GM21737 (cell line): ENCODE measurements around the gene ARHGAP26.

ENCODE experiments used
- ATAC-seq: cut with Tn5 transposase; IDR thresholded peaks from one replicate; pipeline ENCODE4 v1.9.1; 2021; ENCODE audit warnings: mild to moderate bottlenecking, moderate library complexity; ENCODE audit not compliant: unreplicated experiment

Gene ARHGAP26

GRCh38 chr5:143130613-143131305 is 360.6 kb downstream of the ARHGAP26 start:
- ATAC-seq = no peak

DNA sequence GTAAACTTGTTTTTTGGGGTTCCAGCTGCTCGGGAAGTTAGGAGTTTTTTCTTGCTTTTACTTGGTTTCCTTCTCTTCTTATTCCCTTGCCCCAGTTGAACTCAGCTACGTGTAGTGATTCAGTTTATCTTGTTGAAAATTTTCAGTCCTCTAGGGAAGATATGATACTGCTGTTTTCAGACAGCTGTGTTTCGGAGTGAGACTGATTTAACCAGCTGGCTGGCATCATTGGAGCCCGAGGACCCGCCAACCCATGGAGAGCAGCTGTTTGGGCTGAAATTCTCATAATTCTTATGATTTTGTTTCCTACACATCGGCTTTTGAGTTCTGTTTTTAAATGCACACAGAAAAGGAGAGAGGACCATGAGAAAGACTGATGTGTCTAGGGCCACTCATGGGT is 361.8 kb downstream of the ARHGAP26 start:
- ATAC-seq = no peak

DNA sequence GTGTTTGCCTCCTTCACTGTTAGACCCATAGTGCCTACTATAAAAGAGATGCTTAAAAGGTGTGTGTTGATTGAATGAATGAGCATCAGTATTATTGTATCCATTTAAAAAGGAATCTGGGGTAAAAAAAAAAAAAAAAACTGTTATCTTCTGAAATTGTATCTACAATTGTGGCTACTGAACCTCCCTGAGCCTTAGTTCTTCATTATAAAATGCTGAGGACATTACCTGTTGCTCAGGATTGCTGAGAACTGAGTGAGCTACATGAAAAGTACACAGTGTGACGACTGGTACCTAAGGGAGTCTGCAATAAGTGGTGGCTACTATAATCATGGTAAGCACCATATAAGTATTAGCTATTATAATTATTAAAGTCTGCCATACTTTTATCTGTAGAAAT is 362.6 kb downstream of the ARHGAP26 start:
- ATAC-seq = no peak

GRCh38 chr5:143133721-143134120 is 363.5 kb downstream of the ARHGAP26 start:
- ATAC-seq = no peak

DNA sequence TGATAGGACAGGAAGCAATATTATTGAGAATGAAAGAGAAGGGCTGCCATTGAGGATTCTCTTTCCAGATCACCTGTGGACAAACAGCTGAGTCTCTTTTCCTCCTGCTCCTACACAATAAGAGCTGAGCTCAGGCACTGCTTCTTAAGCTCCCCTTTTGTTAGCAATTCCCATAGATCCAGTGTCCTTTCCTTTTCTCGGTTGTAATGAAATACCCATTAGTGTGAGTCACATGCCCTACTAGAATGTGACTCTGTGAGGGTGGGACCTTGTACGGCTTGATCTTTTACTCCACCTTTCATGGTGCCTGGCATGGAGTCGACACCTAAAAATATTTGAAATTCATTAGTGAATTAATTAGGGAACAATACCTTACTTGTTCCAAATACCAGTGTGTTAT is 364.1 kb downstream of the ARHGAP26 start:
- no peak for ATAC-seq

DNA sequence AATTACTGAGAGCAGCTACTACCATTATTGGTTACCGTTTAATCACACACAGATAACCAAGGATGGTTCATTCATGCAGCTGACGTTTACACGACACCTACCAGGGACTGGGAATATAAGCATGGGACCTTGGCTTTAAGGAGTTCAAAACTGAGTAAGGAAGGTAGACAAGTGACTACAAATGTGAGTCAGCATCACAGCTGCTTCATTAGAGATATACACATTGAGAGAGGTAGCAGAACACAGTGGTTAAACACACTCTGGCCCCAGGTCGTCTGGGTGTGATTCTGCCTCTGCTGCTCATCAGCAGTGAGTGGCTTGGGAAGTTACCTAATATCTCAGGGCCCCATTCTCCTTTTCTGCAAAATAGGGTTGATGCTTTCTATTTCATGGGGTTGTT is 364.7 kb downstream of the ARHGAP26 start:
- ATAC-seq = no peak

DNA sequence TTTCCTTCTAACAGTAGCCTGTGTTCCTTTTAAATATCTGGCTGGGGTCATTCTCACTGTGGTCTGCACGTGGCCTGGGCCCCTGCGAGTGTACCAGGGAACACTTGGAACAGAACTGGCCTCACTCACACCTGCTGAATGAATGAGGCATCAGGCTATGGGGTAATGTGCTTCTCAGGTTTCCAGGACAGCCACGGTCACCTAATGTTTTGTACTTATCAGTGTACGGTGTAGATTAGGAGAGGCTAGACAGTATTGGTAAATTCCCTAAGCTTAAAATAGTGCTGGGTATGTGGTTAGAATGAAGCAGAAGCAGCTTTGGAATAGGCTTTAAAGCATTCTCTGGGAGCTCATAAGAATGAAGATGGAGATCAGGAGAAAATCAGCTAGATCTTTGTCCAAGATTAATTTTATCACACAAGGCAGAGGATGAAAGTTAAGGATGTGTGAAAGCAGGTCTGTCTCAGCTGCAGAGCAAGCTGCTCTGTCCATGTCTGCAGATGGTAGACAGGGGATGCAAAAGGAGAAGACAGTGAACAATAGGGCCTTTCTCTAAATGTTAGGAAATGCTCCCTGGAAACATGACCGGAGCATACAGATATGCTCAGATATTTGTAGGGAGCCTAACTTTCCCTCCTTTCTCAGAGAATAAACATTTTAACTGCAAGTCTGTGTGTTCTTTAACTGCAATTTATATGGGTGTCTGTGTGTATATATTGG is 365.8 kb downstream of the ARHGAP26 start:
- ATAC-seq = no peak

- no peak for ATAC-seq
Measured at GRCh38 chr5:143138839-143139238, 368.7 kb downstream of the ARHGAP26 start.

- no peak for ATAC-seq
Measured at GRCh38 chr5:143139585-143139984, 369.4 kb downstream of the ARHGAP26 start.

DNA sequence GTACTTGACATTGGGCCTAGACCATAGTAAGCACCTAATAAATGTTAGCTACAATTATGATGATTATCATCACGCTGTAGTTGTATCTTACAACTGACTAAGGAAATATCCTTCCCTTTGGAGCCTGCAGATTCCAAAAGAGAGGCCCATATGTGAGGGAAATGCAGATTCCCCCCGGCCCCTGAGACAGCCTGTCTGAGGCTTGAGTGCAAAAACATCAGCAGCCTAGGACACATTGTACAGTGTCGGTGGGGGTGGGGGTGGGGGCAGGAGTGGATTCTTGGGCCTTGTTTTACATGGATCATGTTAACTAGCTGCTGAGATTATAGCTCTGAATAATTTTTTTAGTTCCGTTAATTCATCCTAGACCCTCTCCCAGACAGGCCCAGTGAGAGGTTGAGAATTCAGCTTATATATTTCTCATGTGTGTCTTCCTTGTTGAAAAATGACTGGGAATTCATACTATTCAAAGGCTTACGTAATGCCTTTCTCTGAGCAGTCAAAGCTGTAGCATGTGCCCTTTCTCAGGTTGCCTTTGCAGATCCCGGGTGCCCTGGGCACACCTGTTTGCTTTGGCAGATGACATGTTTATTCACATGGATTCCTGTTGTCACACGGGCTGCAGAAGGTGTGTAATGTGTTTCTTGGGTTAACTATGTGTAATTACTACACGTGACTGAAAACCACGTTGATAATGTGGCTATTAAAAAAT is 370.5 kb downstream of the ARHGAP26 start:
- ATAC-seq = no peak

DNA sequence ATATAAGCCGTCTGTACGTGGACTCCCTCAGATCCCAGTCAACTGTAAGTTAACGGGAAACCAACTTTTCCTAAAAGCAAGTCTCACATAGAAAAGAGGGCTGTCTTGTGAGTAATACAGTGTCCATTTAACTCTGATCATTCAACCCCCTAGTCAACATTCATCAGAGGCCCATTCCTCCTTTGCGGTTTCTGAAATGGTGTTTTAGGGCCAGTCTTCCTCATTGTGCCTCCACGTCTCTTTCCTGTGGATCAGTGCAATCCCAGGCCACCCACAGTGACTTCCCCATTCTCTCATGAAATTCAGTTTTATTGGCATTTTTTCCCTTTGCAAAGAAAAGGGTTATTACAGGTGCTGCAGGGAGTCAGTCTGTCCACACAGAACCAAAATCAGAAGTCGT is 371.5 kb downstream of the ARHGAP26 start:
- ATAC-seq = no peak

GRCh38 chr5:143142596-143143435 is 372.6 kb downstream of the ARHGAP26 start:
- ATAC-seq = no peak

- ATAC-seq = no peak
Measured at GRCh38 chr5:143143973-143144372, 373.8 kb downstream of the ARHGAP26 start.

GRCh38 chr5:143145243-143146160 is 375.3 kb downstream of the ARHGAP26 start:
- ATAC-seq = no peak

DNA sequence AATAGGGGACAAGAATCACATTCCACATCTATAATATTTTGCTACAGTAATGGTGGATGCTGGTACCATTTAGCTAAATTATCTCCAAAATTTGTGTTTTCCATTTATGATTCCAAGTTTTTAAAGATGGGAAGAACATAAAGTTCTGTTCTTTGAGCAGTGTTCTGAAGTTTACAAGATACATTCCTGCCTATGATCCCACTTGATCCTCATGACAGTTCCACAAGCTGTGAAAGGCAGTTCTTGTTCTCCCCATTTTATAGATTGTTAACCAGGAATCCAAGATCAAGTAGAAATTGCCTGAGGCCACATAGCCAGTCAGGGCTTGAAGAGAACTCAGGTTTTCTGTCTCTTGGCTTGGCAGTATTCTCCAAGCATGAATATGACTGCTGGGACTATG is 376.0 kb downstream of the ARHGAP26 start:
- ATAC-seq = no peak

DNA sequence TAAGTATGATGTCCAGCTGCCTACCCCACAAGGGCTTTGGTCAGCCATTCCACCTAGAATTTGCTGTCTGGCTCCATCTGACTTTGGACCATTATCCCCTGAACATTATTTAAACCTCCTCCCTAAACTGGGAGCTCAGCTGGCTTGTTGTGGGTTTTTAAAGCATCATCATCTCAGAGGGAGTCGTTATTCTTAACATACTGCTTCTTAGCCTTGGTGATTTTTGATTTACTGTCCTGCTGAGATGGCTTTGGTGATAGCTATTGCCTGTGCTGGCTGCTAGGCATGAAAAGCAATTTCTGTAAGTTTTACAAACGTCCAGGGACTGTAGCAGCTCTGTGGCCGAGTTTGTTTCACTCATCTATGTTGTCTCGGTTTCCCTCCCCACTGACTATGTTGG is 377.2 kb downstream of the ARHGAP26 start:
- no peak for ATAC-seq

- ATAC-seq = no peak
Measured at GRCh38 chr5:143147902-143148301, 377.7 kb downstream of the ARHGAP26 start.

DNA sequence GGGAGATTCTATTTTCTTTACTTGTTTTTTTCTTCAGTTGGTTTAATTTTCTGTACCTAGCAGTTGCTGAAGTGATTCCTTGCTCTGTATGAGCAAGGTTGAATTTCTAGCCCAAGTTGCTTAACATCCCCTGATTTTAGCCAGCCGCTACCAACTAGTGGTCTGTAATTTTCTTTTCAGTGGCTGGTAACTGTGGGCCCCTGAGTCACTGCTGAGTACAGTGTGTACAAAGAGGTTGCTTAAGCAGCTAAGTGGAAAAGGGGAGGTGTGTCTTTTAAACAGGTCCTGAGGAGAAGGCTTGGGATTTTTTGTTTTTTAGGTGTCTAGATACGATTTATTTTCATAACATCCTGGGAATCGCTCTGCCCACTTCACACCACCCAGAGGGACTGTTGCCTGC is 378.6 kb downstream of the ARHGAP26 start:
- ATAC-seq = no peak

DNA sequence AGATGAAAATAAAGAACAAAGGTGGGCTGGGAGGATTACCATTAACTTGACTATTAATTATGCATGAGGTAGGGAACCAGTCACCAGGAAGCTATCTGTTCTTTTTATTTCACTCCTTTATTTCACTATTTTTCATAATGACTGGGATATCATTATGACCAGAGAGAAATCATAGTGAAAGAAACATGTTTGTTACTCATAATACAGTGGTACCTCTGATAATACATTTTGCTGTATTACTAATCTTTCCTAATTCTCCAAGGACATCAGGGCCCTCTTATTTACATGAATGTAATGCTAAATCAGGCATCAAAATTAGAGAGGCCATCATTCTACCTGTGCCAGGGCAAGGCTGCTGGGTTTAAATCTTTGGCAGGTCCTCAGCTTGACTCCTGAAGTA is 379.6 kb downstream of the ARHGAP26 start:
- no peak for ATAC-seq

DNA sequence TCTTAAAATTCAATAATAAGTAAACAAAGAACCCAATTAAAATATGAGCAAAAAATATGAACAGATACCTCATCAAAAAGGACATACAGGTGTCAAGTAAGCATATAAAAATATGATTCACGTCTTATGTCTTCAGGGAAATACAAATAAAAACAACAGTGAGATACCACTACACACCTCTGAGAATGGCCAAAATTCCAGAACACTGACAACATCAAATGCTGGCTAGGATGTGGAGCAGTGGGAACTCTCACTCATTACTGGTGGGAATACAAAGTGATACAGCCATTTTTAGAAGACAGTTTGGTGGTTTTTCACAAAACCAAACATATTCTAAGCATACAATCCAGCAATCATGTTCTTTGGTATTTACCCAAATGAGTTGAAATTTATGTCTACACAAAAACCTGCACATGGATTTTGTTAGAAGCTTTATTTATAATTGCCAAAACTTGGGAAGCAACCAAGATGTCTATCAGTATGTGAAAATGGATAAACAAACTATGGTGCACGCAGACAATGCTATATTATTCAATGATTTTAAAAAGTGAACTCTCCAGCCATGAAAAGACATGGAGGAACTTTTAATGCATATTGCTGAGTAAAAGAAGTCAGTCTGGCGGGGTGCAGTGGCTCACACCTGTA is 381.0 kb downstream of the ARHGAP26 start:
- ATAC-seq = no peak
